NT2/D1 (cell line): Measurements from ENCODE around the gene KCNA1.

Source experiments
- DNase-seq: peaks from one replicate; pipeline ENCODE4 v3.0.0-alpha.2; 2011; ENCODE audit warnings: low read depth, low spot score
- H3K27me3 ChIP-seq: 2 replicates; pipeline ENCODE4 v1.6.0; 2011; ENCODE audit warnings: mild to moderate bottlenecking; ENCODE audit not compliant: insufficient read length, insufficient read depth
- H3K36me3 ChIP-seq: 2 replicates; pipeline ENCODE4 v1.6.1; 2011; ENCODE audit warnings: mild to moderate bottlenecking, low read length, mixed read lengths; ENCODE audit not compliant: insufficient read depth, insufficient read length
- H3K4me1 ChIP-seq: 2 replicates; pipeline ENCODE4 v1.5.1; 2011; ENCODE audit not compliant: insufficient read depth, insufficient read length
- H3K4me3 ChIP-seq: 2 replicates; pipeline ENCODE4 v1.5.1; 2011; ENCODE audit warnings: low read depth; ENCODE audit not compliant: insufficient read length
- H3K9ac ChIP-seq: 2 replicates; pipeline ENCODE4 v1.6.0; 2011; ENCODE audit warnings: low read depth; ENCODE audit not compliant: insufficient read length
- H3K9me3 ChIP-seq: 2 replicates; pipeline ENCODE4 v1.5.1; 2011; ENCODE audit warnings: mild to moderate bottlenecking, low read length; ENCODE audit not compliant: insufficient read depth
- SUZ12 ChIP-seq: IDR thresholded peaks from 2 replicates; pipeline ENCODE4 v1.6.1; 2011; ENCODE audit not compliant: insufficient read length, insufficient read depth; ENCODE audit errors: extremely low read depth
- YY1 ChIP-seq: IDR thresholded peaks from 2 replicates; pipeline ENCODE4 v1.6.1; 2011; ENCODE audit not compliant: insufficient read length, insufficient read depth
- ZNF274 ChIP-seq: IDR thresholded peaks from 2 replicates; pipeline ENCODE4 v1.6.1; 2011; ENCODE audit warnings: mild to moderate bottlenecking, low read depth, low read length

Gene KCNA1

GRCh38 chr12:4938900-4939299, 29.2 kb downstream of the KCNA1 start:
- Histone ChIP-seq H3K4me1 (no peaks in the 10 kb centered on the region), H3K36me3 (no peaks in the 10 kb centered on the region), H3K9me3 (no peaks in the 10 kb centered on the region), H3K27me3 (no peaks in the 10 kb centered on the region), H3K9ac (no peak overlapping the region), H3K4me3 (no peak overlapping the region)
- TF ChIP-seq ZNF274 (no peak), SUZ12 (no peak), YY1 (no peak)
- DNase-seq: no peak

DNA sequence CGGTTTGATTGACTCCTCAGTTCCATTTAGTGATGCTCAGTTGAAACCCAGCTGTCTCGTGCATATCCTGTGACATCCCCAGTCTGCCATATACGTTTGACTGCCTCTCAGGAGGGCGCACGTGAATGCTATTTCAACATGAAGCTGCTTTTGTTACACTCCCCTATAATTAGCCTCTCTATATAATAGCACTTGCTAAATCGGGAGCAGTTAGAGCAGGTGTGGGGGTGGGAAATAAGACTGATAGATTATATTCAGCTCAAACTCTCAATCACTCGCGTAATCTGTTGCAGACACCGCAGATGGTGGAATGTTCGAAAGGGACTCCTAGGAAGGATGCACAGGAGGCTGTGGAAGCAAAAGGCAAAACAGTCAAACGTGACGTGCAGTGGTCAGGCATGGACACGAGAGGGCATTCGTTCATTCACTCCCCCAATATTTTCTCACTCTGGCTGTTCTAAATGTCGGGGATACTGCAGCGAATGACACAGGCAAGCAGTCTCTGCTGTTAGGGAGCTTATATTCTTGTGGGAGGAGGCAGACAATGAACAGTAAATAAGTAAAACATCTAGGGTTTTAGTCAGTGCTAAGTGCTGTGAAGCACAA, 29.8 kb downstream of the KCNA1 start:
- H3K9ac ChIP-seq: no peak overlapping the region
- TF ChIP-seq YY1: no peak
- no peak for TF ChIP-seq SUZ12
- no peak for TF ChIP-seq ZNF274
- H3K27me3 ChIP-seq: no peaks in the 10 kb centered on the region
- H3K4me1 ChIP-seq: no peaks in the 10 kb centered on the region
- no peaks in the 10 kb centered on the region for H3K9me3 ChIP-seq
- no peak overlapping the region for H3K4me3 ChIP-seq
- no peak for DNase-seq
- no peaks in the 10 kb centered on the region for H3K36me3 ChIP-seq

DNA sequence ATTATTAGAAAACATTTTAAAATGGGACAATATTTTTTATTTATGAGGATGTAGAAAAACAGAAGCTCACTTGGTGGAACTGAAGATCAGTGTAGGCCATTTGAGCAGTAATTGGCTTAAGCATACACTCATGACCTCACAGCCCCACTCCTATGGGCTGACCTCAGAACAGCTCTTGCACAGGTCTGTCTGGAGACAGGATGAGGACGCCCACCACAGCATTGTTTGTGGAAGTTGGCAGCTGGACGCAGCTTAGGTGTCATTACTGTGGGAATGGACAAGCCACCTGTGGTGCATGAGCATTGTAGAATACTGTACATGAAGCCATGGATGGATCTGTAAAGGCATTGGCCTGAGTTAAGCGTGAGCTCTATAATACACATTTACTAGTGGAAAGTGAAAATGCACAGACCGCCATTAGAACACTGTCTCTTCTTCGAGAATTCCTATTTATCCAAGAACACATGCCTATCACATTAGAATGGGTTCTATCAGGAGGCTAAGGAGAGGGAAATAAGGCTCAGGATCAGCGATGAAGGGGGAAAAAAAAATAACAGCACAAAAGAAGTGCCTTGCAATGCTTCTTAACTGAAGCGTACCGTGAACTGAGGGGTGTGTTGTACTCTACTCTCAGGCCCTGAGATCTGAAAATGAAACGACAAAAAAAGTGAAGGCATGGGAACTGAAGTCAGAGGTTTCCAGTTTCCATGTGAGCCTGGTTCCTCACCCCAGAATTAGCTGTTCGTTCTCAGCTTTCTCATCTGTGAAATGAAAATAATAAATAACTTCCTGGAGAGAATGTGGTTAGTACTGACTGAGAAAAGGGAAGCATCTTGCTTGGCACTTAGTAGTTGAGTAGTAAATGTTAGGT, 33.6 kb downstream of the KCNA1 start:
- no peak for DNase-seq
- Histone ChIP-seq H3K36me3 (no peaks in the 10 kb centered on the region), H3K4me1 (no peaks in the 10 kb centered on the region), H3K9ac (no peak overlapping the region), H3K4me3 (no peak overlapping the region), H3K9me3 (no peaks in the 10 kb centered on the region), H3K27me3 (no peaks in the 10 kb centered on the region)
- TF ChIP-seq YY1 (no peak), ZNF274 (no peak), SUZ12 (no peak)

GRCh38 chr12:4943938-4944284, 34.2 kb downstream of the KCNA1 start:
- H3K4me3 ChIP-seq: no peak overlapping the region
- DNase-seq: no peak
- TF ChIP-seq YY1: no peak
- TF ChIP-seq ZNF274: no peak
- no peak for TF ChIP-seq SUZ12

GRCh38 chr12:4947253-4947652, 37.5 kb downstream of the KCNA1 start:
- no peak overlapping the region for H3K4me3 ChIP-seq
- no peak for DNase-seq
- no peaks in the 10 kb centered on the region for H3K36me3 ChIP-seq
- H3K27me3 ChIP-seq: peaks cover 5% of the 10 kb centered on the region
- H3K9me3 ChIP-seq: no peaks in the 10 kb centered on the region
- TF ChIP-seq YY1 (no peak), ZNF274 (no peak), SUZ12 (no peak)
- peaks cover 3% of the 10 kb centered on the region for H3K4me1 ChIP-seq
- H3K9ac ChIP-seq: no peak overlapping the region

More at GRCh38 chr12:4943938-4944284, 34.2 kb downstream of the KCNA1 start:
- no peaks in the 10 kb centered on the region for H3K36me3 ChIP-seq
- H3K4me1 ChIP-seq: no peaks in the 10 kb centered on the region
- H3K27me3 ChIP-seq: no peaks in the 10 kb centered on the region
- H3K9ac ChIP-seq: no peak overlapping the region
- no peaks in the 10 kb centered on the region for H3K9me3 ChIP-seq

GRCh38 chr12:4951083-4951482, 41.4 kb downstream of the KCNA1 start:
- peaks cover 3% of the 10 kb centered on the region for H3K4me1 ChIP-seq
- H3K9me3 ChIP-seq: no peaks in the 10 kb centered on the region
- TF ChIP-seq SUZ12 (no peak), YY1 (no peak), ZNF274 (no peak)
- no peak for DNase-seq
- no peak overlapping the region for H3K4me3 ChIP-seq
- no peak overlapping the region for H3K9ac ChIP-seq
- peaks cover 22% of the 10 kb centered on the region for H3K27me3 ChIP-seq
- H3K36me3 ChIP-seq: no peaks in the 10 kb centered on the region

DNA sequence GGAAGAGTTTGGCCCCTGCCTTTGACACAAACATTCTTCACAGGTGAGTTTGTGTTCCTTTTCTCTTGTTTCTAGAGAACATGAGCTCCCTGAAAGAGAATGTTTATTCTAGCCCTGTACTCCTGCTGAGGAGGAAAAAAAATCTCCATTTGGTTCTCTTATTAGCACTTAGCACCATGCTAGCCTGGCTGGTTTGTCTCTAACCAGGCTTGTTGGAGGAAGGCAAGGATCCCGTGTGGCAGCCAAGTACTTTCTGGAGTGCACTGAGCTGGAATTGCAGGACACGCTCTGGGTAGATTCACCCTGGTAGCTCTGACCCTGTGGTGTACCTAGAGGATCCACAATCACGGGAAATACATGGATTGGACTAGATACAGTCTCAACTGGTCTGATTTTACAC, 41.9 kb downstream of the KCNA1 start:
- H3K9me3 ChIP-seq: no peaks in the 10 kb centered on the region
- H3K36me3 ChIP-seq: no peaks in the 10 kb centered on the region
- H3K9ac ChIP-seq: no peak overlapping the region
- no peak for DNase-seq
- H3K4me1 ChIP-seq: peaks cover 3% of the 10 kb centered on the region
- no peak overlapping the region for H3K4me3 ChIP-seq
- peaks cover 22% of the 10 kb centered on the region for H3K27me3 ChIP-seq
- no peak for TF ChIP-seq YY1
- no peak for TF ChIP-seq SUZ12
- TF ChIP-seq ZNF274: no peak
